Measurements from ENCODE around the gene NOXO1. TPM values are rescaled to one million over a fixed set of nuclear protein-coding genes. Genes with fewer than 3 reads are reported as not detected.

The NOXO1 gene
- total RNA-seq, 4 donors from 2014 or later, result 0.23 to 1.2 TPM; not detected in 2

GRCh38 chr16:1929578-1930337 lies 51.5 kb downstream of the NOXO1 start:
- intact Hi-C loops (cut with DNase I; ENCODE audit: low total_unique reads), result loop anchor here (10.0 kb wide), 1 partner anchor 75 kb away; no protein-coding TSS in a partner anchor
- WGBS, 2 donors, result 3 to 32% methylated on average over 15 to 46 of the region's 70 CpGs
- peak; percentile 81 to 97 for DNase-seq (ENCODE audit: low spot score in 2 of 2)
- H3K4me3 ChIP-seq (ENCODE audit: low read depth, poor library complexity, severe bottlenecking), result no peak overlapping the region
- peak; percentile 39 to 91 (median 82) for TF ChIP-seq CTCF (IDR thresholded peaks at IDR 0.05)
- no peak for TF ChIP-seq POLR2A (IDR thresholded peaks at IDR 0.05)

GRCh38 chr16:1929105-1929504 lies 52.2 kb downstream of the NOXO1 start:
- 10 to 12% methylated on average over 9 to 11 of the region's 11 CpGs for WGBS, 2 donors
- TF ChIP-seq CTCF (IDR thresholded peaks at IDR 0.05) (no peak), POLR2A (IDR thresholded peaks at IDR 0.05) (no peak)
- no peak for DNase-seq (ENCODE audit: low spot score in 2 of 2)
- intact Hi-C loops (cut with DNase I; ENCODE audit: low total_unique reads), result no loop called here
- H3K4me3 ChIP-seq (ENCODE audit: low read depth, poor library complexity, severe bottlenecking), result no peak overlapping the region

Other genes starting within 250 kb of the NOXO1 start
- gene NME3, start 209.9 kb downstream of the NOXO1 start, total RNA-seq, result 10 to 100 TPM; 77.7 to 98.4 (median 85.8) TPM
- 10 to 100 TPM in 3 of 4 donors, 1 to 10 TPM in 1; 7.6 to 22.3 (median 13.0) TPM for gene EME2, start 208.7 kb downstream of the NOXO1 start, total RNA-seq
- 100 to 1,000 TPM in 3 of 4 donors, 10 to 100 TPM in 1; 90.9 to 126 (median 105) TPM for gene MRPS34, start 208.3 kb downstream of the NOXO1 start, total RNA-seq
- 100 to 1,000 TPM; 146 to 238 (median 172) TPM for gene SPSB3, start 198.9 kb downstream of the NOXO1 start, total RNA-seq
- gene NUBP2, start 198.5 kb downstream of the NOXO1 start, total RNA-seq, result 100 to 1,000 TPM in 1 of 4 donors, 10 to 100 TPM in 3; 79.7 to 108 (median 91.3) TPM
- under 1 TPM; 0.59 to 0.69 (median 0.64) TPM for gene IGFALS, start 187.8 kb downstream of the NOXO1 start, total RNA-seq
- 100 to 1,000 TPM in 1 of 4 donors, 10 to 100 TPM in 3; 57.8 to 104 (median 89.0) TPM for gene HAGH, start 154.6 kb downstream of the NOXO1 start, total RNA-seq
- 10 to 100 TPM; 46.2 to 89.0 (median 62.3) TPM for gene FAHD1, start 154.3 kb downstream of the NOXO1 start, total RNA-seq
- under 1 TPM in 1 of 4 donors, not detected in 3; 0.42 TPM for gene MEIOB, start 109.3 kb downstream of the NOXO1 start, total RNA-seq
- gene HS3ST6, start 63.1 kb downstream of the NOXO1 start, total RNA-seq, result 100 to 1,000 TPM; 103 to 153 (median 120) TPM
- 10 to 100 TPM; 18.7 to 44.3 (median 31.7) TPM for gene MSRB1, start 38.3 kb downstream of the NOXO1 start, total RNA-seq
- gene RPL3L, start 26.8 kb downstream of the NOXO1 start, total RNA-seq, result 1 to 10 TPM in 1 of 4 donors, not detected in 3; 1.6 TPM
- 100 to 1,000 TPM; 183 to 245 (median 217) TPM for gene NDUFB10, start 21.9 kb downstream of the NOXO1 start, total RNA-seq
- gene RPS2, start 16.6 kb downstream of the NOXO1 start, total RNA-seq, result 1,000 to 10,000 TPM; 2,603 to 4,441 (median 3,196) TPM
- not detected for gene RNF151, start 14.6 kb downstream of the NOXO1 start, total RNA-seq
- 100 to 1,000 TPM in 2 of 4 donors, 10 to 100 TPM in 2; 60.8 to 114 (median 83.7) TPM for gene TBL3, start 9.4 kb downstream of the NOXO1 start, total RNA-seq
- gene GFER, start 2.7 kb upstream of the NOXO1 start, total RNA-seq, result 10 to 100 TPM in 3 of 4 donors, 1 to 10 TPM in 1; 9.7 to 14.4 (median 11.6) TPM
- gene SYNGR3, start 8.5 kb upstream of the NOXO1 start, total RNA-seq, result 1 to 10 TPM in 1 of 4 donors, under 1 TPM in 2, not detected in 1; 0.72 to 1.1 (median 0.78) TPM
- 100 to 1,000 TPM in 2 of 4 donors, 10 to 100 TPM in 2; 56.1 to 117 (median 86.5) TPM for gene ZNF598, start 28.4 kb upstream of the NOXO1 start, total RNA-seq
- 1 to 10 TPM in 2 of 4 donors, under 1 TPM in 1, not detected in 1; 0.38 to 3.9 (median 1.6) TPM for gene NPW, start 38.3 kb upstream of the NOXO1 start, total RNA-seq
- gene NHERF2, start 45.4 kb upstream of the NOXO1 start, total RNA-seq, result 10 to 100 TPM; 11.9 to 30.6 (median 27.3) TPM
- gene NTHL1, start 66.4 kb upstream of the NOXO1 start, total RNA-seq, result 10 to 100 TPM in 3 of 4 donors, 1 to 10 TPM in 1; 5.8 to 29.9 (median 21.5) TPM
- gene TSC2, start 66.5 kb upstream of the NOXO1 start, total RNA-seq, result 100 to 1,000 TPM in 1 of 4 donors, 10 to 100 TPM in 3; 56.7 to 130 (median 65.1) TPM
- gene PKD1, start 154.4 kb upstream of the NOXO1 start, total RNA-seq, result 100 to 1,000 TPM; 125 to 266 (median 192) TPM
- 1 to 10 TPM in 3 of 4 donors, not detected in 1; 1.6 to 2.9 (median 2.0) TPM for gene RAB26, start 167.2 kb upstream of the NOXO1 start, total RNA-seq
- 10 to 100 TPM; 60.8 to 74.8 (median 68.9) TPM for gene TRAF7, start 174.3 kb upstream of the NOXO1 start, total RNA-seq
- 1 to 10 TPM in 3 of 4 donors, under 1 TPM in 1; 0.71 to 2.2 (median 1.3) TPM for gene CASKIN1, start 215.1 kb upstream of the NOXO1 start, total RNA-seq
- gene MLST8, start 224.0 kb upstream of the NOXO1 start, total RNA-seq, result 10 to 100 TPM; 43.8 to 69.4 (median 54.9) TPM
- gene BRICD5, start 229.4 kb upstream of the NOXO1 start, total RNA-seq, result 1 to 10 TPM; 2.3 to 6.2 (median 2.5) TPM
- gene PGP, start 233.4 kb upstream of the NOXO1 start, total RNA-seq, result 10 to 100 TPM in 3 of 4 donors, 1 to 10 TPM in 1; 9.6 to 19.4 (median 12.8) TPM
- gene E4F1, start 242.1 kb upstream of the NOXO1 start, total RNA-seq, result 10 to 100 TPM; 50.3 to 85.8 (median 57.4) TPM

All from lower leg skin (tissue), 4 donors.